ENCODE data around the gene SLC40A1.

SLC40A1 gene

GRCh38 chr2:189595417-189595816 lies 14.8 kb upstream of the SLC40A1 start:
- no peak for TF ChIP-seq CTCF (IDR thresholded peaks at IDR 0.05; ENCODE audit: extremely low read depth, missing control alignments)
- DNase-seq (ENCODE audit: low spot score) = no peak

GRCh38 chr2:189594305-189594704 lies 13.7 kb upstream of the SLC40A1 start:
- no peak for TF ChIP-seq CTCF (IDR thresholded peaks at IDR 0.05; ENCODE audit: extremely low read depth, missing control alignments)
- no peak for DNase-seq (ENCODE audit: low spot score)

- no peak for TF ChIP-seq CTCF (IDR thresholded peaks at IDR 0.05; ENCODE audit: extremely low read depth, missing control alignments)
- DNase-seq (ENCODE audit: low spot score) = no peak
Measured at GRCh38 chr2:189593115-189593514, 12.5 kb upstream of the SLC40A1 start.

GRCh38 chr2:189592353-189592984 lies 11.9 kb upstream of the SLC40A1 start:
- DNase-seq (ENCODE audit: low spot score) = no peak

GRCh38 chr2:189587780-189588179 lies 7.2 kb upstream of the SLC40A1 start:
- TF ChIP-seq CTCF (IDR thresholded peaks at IDR 0.05; ENCODE audit: extremely low read depth, missing control alignments) = no peak
- DNase-seq (ENCODE audit: low spot score) = no peak

More at GRCh38 chr2:189592353-189592984, 11.9 kb upstream of the SLC40A1 start:
- no peak for TF ChIP-seq CTCF (IDR thresholded peaks at IDR 0.05; ENCODE audit: extremely low read depth, missing control alignments)

GRCh38 chr2:189585226-189585756 lies 4.7 kb upstream of the SLC40A1 start:
- TF ChIP-seq CTCF (IDR thresholded peaks at IDR 0.05; ENCODE audit: extremely low read depth, missing control alignments) = no peak
- no peak for DNase-seq (ENCODE audit: low spot score)

GRCh38 chr2:189584686-189585085 lies 4.1 kb upstream of the SLC40A1 start:
- TF ChIP-seq CTCF (IDR thresholded peaks at IDR 0.05; ENCODE audit: extremely low read depth, missing control alignments) = no peak
- DNase-seq (ENCODE audit: low spot score) = no peak

Measured in GM20000 (cell line).